NCI-H1694 treated with DMSO at 0.1 percent for 48 hours (cell line): ENCODE results near the gene CMTM2.

ENCODE experiments used
- DNase-seq: peaks from one replicate; lab custom pipeline; 2025; lab: John Stamatoyannopoulos, UW

The CMTM2 gene

GRCh38 chr16:66578651-66579531 is at the start of gene CMTM2:
Gene CMTM2, plus strand, starts transcription at chr16:66579463. Its CDS starts 145 bp downstream, at chr16:66579608.
- no peak for DNase-seq

- DNase-seq = no peak
Measured at GRCh38 chr16:66529475-66529874, 49.8 kb upstream of the CMTM2 start.

GRCh38 chr16:66534376-66534799 is 44.9 kb upstream of the CMTM2 start:
- no peak for DNase-seq

GRCh38 chr16:66536525-66536924 is 42.7 kb upstream of the CMTM2 start:
- no peak for DNase-seq

- DNase-seq = no peak
Measured at GRCh38 chr16:66537236-66537635, 42.0 kb upstream of the CMTM2 start.

- no peak for DNase-seq
Measured at GRCh38 chr16:66538910-66539309, 40.4 kb upstream of the CMTM2 start.

GRCh38 chr16:66539623-66540469 is 39.4 kb upstream of the CMTM2 start:
- DNase-seq = no peak

- DNase-seq = no peak
Measured at GRCh38 chr16:66541388-66542355, 37.6 kb upstream of the CMTM2 start.

GRCh38 chr16:66542396-66542795 is 36.9 kb upstream of the CMTM2 start:
- DNase-seq = no peak

GRCh38 chr16:66543541-66543940 is 35.7 kb upstream of the CMTM2 start:
- no peak for DNase-seq

GRCh38 chr16:66544016-66544757 is 35.1 kb upstream of the CMTM2 start:
- DNase-seq = no peak

- no peak for DNase-seq
Measured at GRCh38 chr16:66547101-66547989, 31.9 kb upstream of the CMTM2 start.

- no peak for DNase-seq
Measured at GRCh38 chr16:66548068-66548467, 31.2 kb upstream of the CMTM2 start.

- DNase-seq = no peak
Measured at GRCh38 chr16:66548868-66549267, 30.4 kb upstream of the CMTM2 start.

- DNase-seq = peak; percentile 44
Measured at GRCh38 chr16:66549284-66550131, 29.8 kb upstream of the CMTM2 start, which contains the start of gene TK2. Gene TK2, minus strand, starts transcription at chr16:66550122. Its CDS starts 61 bp downstream, at chr16:66550061.

- peak; percentile 35 for DNase-seq
Measured at GRCh38 chr16:66551348-66551759, 27.9 kb upstream of the CMTM2 start.

GRCh38 chr16:66551788-66552285 is 27.4 kb upstream of the CMTM2 start:
- DNase-seq = no peak

GRCh38 chr16:66552286-66553177 is 26.7 kb upstream of the CMTM2 start, which contains the start of gene CKLF:
Gene CKLF, plus strand, starts transcription at chr16:66552576. Its CDS starts 140 bp downstream, at chr16:66552716.
- DNase-seq = peak; percentile 75
